Measurements from ENCODE around the gene DNAAF1.

DNA sequence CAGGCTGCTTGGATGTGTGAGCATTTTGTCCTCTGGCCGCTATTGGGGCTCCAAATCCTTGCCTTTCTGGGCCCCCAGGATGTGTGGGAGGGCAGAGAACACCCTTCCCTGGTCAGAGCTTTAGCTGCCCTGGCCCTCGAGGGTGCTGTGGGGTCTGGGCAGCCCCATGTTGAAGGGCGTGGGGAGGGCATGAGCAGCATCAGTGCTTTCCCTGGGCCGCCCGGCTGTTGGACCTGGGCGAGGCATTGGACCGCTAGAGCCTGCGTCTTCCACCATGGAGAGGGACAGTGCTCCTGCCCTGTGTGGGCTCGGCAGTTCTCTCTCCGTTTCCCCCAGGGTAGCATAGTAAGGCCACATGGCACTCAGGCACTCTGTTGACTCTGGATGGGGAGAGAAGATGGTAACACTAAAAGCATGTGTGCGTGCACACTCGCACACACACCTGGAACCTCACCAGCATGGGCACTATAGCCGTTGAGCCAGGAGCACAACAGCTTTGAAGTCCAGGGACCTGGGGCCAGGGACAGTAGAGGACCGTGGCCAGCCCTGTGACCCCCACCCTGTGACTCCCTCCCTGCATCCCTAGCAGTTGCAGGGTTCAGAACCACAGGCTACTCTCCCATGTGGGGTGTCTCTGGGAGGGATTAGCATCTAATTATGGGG lies 52.5 kb downstream of the DNAAF1 start:
- TF ChIP-seq, protein P1, sequence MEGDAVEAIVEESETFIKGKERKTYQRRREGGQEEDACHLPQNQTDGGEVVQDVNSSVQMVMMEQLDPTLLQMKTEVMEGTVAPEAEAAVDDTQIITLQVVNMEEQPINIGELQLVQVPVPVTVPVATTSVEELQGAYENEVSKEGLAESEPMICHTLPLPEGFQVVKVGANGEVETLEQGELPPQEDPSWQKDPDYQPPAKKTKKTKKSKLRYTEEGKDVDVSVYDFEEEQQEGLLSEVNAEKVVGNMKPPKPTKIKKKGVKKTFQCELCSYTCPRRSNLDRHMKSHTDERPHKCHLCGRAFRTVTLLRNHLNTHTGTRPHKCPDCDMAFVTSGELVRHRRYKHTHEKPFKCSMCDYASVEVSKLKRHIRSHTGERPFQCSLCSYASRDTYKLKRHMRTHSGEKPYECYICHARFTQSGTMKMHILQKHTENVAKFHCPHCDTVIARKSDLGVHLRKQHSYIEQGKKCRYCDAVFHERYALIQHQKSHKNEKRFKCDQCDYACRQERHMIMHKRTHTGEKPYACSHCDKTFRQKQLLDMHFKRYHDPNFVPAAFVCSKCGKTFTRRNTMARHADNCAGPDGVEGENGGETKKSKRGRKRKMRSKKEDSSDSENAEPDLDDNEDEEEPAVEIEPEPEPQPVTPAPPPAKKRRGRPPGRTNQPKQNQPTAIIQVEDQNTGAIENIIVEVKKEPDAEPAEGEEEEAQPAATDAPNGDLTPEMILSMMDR (optimal IDR thresholded peaks at IDR 0.05 in 1 of 3, IDR thresholded peaks at IDR 0.05 in 1 of 3, conservative IDR thresholded peaks at IDR 0.05 in 1 of 3; ENCODE audit: extremely low read depth in 1 of 3, insufficient read depth in 2 of 3, low read length in 3 of 3), result no peak
- no peak for TF ChIP-seq EZH2 (IDR thresholded peaks at IDR 0.05; ENCODE audit: low read length)

Data from keratinocyte (primary cell).